Panc1 (cell line): Measurements from ENCODE around the gene TRIO. TPM values are rescaled to one million over a fixed set of nuclear protein-coding genes. Genes with fewer than 3 reads are reported as not detected.

Source experiments
- ATAC-seq: fragments of 200-7000 bp; cut with Tn5 transposase; 2 replicates; pipeline ENCODE4 v1.9.1; 2020; ENCODE audit warnings: mild to moderate bottlenecking, moderate library complexity
- BruUV-seq: library from RNA; stranded (reverse); fragments of 400-500 nt; replicated peaks from 2 replicates; lab custom pipeline; 2021; lab: Mats Ljungman, UMichigan
- CTCF ChIA-PET: fragments of 300-600 bp; sonication (Branson Sonifier 250); formaldehyde crosslinking; loops from one replicate; lab custom pipeline; 2022; ENCODE audit warnings: antibody characterized with exemption; lab: Charles Lee
- POLR2A ChIA-PET: fragments of 300-600 bp; sonication (Branson Sonifier 250); formaldehyde crosslinking; loops from one replicate; lab custom pipeline; 2022; ENCODE audit warnings: antibody characterized with exemption; lab: Charles Lee
- DNase-seq: peaks from one replicate; pipeline ENCODE4 v3.0.0-alpha.2; 2010; ENCODE audit warnings: low read depth, low spot score
- H3K27ac ChIP-seq: 2 replicates; pipeline ENCODE4 v1.5.1; 2011; ENCODE audit warnings: mild to moderate bottlenecking, low read length, inconsistent platforms
- H3K27me3 ChIP-seq: fragments of 200-500 bp; sonication (Bioruptor generic); 2 replicates; pipeline ENCODE4 v1.6.0; 2014; ENCODE audit warnings: low read length, inconsistent platforms; ENCODE audit not compliant: control insufficient read depth, insufficient read depth
- H3K36me3 ChIP-seq: fragments of 200-500 bp; sonication (Bioruptor generic); 2 replicates; pipeline ENCODE4 v1.5.1; 2014; ENCODE audit warnings: inconsistent platforms, mild to moderate bottlenecking, low read length, moderate library complexity; ENCODE audit not compliant: control insufficient read depth, insufficient read depth
- H3K4me1 ChIP-seq: 2 replicates; pipeline ENCODE4 v1.5.1; 2011; ENCODE audit warnings: inconsistent platforms, mild to moderate bottlenecking, low read length, moderate library complexity; ENCODE audit not compliant: control insufficient read depth, insufficient read depth
- H3K4me3 ChIP-seq, 2 experiments: 2 replicates each; pipeline ENCODE4 v1.5.1; 2011 to 2012; ENCODE audit warnings: low read depth in 2 of 2, low read length in 2 of 2, mild to moderate bottlenecking in 2 of 2, inconsistent platforms in 1 of 2, moderate library complexity in 1 of 2
- H3K9me3 ChIP-seq: fragments of 200-500 bp; sonication (Bioruptor generic); 2 replicates; pipeline ENCODE4 v1.5.1; 2014; ENCODE audit warnings: low read depth, mild to moderate bottlenecking, inconsistent platforms, low read length, moderate library complexity; ENCODE audit not compliant: control insufficient read depth, insufficient read depth
- POLR2AphosphoS5 ChIP-seq: IDR thresholded peaks from 2 replicates; pipeline ENCODE4 v1.6.1; 2012; ENCODE audit warnings: mild to moderate bottlenecking, low read depth, low read length, moderate library complexity
- REST ChIP-seq, 2 experiments: IDR thresholded peaks; 2 replicates each; pipeline ENCODE4 v1.6.1; 2011 to 2012; ENCODE audit warnings: low read depth in 2 of 2, control low read depth in 1 of 2, low read length in 1 of 2, mild to moderate bottlenecking in 1 of 2, moderate library complexity in 1 of 2; ENCODE audit not compliant: insufficient read depth in 1 of 2
- SIN3A ChIP-seq: IDR thresholded peaks from 2 replicates; pipeline ENCODE4 v1.6.1; 2012; ENCODE audit warnings: low read depth, mild to moderate bottlenecking, low read length, moderate library complexity, borderline replicate concordance; ENCODE audit not compliant: insufficient read depth
- TCF7L2 ChIP-seq: IDR thresholded peaks from 2 replicates; pipeline ENCODE4 v1.6.1; 2011; ENCODE audit warnings: mild to moderate bottlenecking, low read depth, low read length, inconsistent platforms
- in situ Hi-C: cut with HindIII; loops from 2 replicates; pipeline ENCODE4 v1.10.0; 2016; ENCODE audit warnings: low sequenced_read_pairs, low pct_unique_long_range_greater_than_20kb
- intact Hi-C: fragments of 100-400 bp; cut with micrococcal nuclease; formaldehyde crosslinking; loops from one replicate; pipeline ENCODE4 v1.10.0; 2022; ENCODE audit not compliant: unreplicated experiment
- total RNA-seq: library from RNA; stranded (reverse); gene quantifications from one replicate; pipeline ENCODE4 v1.2.1, GENCODE V29; 2021; ENCODE audit not compliant: unreplicated experiment
- TF ChIP-seq, protein P1 (sequence below): fragments of 450-650 bp; IDR thresholded peaks from 2 replicates; pipeline ENCODE4 v1.5.1; 2017; ENCODE audit warnings: mild to moderate bottlenecking

Gene TRIO
- total RNA-seq, 1 experiment from 2014 or later: 349 TPM

- Histone ChIP-seq H3K27ac (no peak overlapping the region), H3K4me3 (no peak overlapping the region), H3K36me3 (peaks cover 39% of the 10 kb centered on the region), H3K4me1 (peaks cover 16% of the 10 kb centered on the region), H3K27me3 (no peaks in the 10 kb centered on the region), H3K9me3 (no peaks in the 10 kb centered on the region)
- ATAC-seq (peak; percentile 66), DNase-seq (no peak)
- TF ChIP-seq REST (IDR thresholded peaks at IDR 0.05; ENCODE audit: insufficient read depth in 1 of 2, low read depth in 2 of 2, low read length in 1 of 2): no peak
- TF ChIP-seq POLR2AphosphoS5: 0 out of 2 replicates have a peak, but pooled peaks have one; percentile 20
- TF ChIP-seq, protein P1, sequence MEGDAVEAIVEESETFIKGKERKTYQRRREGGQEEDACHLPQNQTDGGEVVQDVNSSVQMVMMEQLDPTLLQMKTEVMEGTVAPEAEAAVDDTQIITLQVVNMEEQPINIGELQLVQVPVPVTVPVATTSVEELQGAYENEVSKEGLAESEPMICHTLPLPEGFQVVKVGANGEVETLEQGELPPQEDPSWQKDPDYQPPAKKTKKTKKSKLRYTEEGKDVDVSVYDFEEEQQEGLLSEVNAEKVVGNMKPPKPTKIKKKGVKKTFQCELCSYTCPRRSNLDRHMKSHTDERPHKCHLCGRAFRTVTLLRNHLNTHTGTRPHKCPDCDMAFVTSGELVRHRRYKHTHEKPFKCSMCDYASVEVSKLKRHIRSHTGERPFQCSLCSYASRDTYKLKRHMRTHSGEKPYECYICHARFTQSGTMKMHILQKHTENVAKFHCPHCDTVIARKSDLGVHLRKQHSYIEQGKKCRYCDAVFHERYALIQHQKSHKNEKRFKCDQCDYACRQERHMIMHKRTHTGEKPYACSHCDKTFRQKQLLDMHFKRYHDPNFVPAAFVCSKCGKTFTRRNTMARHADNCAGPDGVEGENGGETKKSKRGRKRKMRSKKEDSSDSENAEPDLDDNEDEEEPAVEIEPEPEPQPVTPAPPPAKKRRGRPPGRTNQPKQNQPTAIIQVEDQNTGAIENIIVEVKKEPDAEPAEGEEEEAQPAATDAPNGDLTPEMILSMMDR: peak; percentile 72
- ChIA-PET POLR2A (interaction anchor here (0.6 kb wide), 1 partner anchor 66 kb away, joined by 4 read pairs; no protein-coding TSS in a partner anchor), CTCF (no interaction called here)
- BruUV-seq: no TSS peak
- intact Hi-C loops (no loop called here), in situ Hi-C loops (no loop called here)
Measured at GRCh38 chr5:14326035-14326903, 183.1 kb downstream of the TRIO start.

DNA sequence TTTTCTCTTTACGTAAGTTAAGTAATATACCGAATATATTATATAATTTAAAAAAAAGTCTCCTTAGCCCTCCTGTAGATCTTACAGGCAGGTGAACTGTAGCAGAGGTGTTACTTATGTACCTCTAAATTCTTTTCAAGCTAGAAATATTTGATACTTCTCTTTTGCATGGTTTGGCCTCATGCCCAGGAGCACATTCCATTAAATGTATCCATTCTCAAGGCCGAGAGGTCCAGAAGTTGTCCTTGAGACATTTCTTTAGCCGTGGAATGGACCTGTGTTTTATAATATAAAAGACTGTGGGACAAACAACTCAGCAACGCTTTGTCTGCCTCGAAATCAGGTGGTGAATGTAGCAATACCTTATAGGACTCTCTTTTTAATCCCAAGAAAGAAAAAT, 184.5 kb downstream of the TRIO start:
- in situ Hi-C loops: no loop called here
- ATAC-seq: no peak

More for the DNA sequence above, 184.5 kb downstream of the TRIO start:
- POLR2A ChIA-PET: no interaction called here
- no peak overlapping the region for H3K4me3 ChIP-seq
- no peaks in the 10 kb centered on the region for H3K27me3 ChIP-seq
- no peak for DNase-seq
- intact Hi-C loops: no loop called here
- no TSS peak for BruUV-seq
- no peak for TF ChIP-seq POLR2AphosphoS5
- no peak for TF ChIP-seq REST (IDR thresholded peaks at IDR 0.05; ENCODE audit: insufficient read depth in 1 of 2, low read depth in 2 of 2, low read length in 1 of 2)
- TF ChIP-seq SIN3A: no peak
- TF ChIP-seq, protein P1: no peak
- TF ChIP-seq TCF7L2: no peak
- no peak overlapping the region for H3K27ac ChIP-seq
- peaks cover 47% of the 10 kb centered on the region for H3K36me3 ChIP-seq
- peaks cover 12% of the 10 kb centered on the region for H3K4me1 ChIP-seq
- H3K9me3 ChIP-seq: no peaks in the 10 kb centered on the region
- CTCF ChIA-PET: no interaction called here
